ENCODE data around the gene CARD11.

GRCh38 chr7:3074459-3074821, 30.8 kb upstream of the CARD11 start:
- TF ChIP-seq CTCF (conservative IDR thresholded peaks at IDR 0.05; ENCODE audit: low read length) (no peak), EZH2phosphoT487 (IDR thresholded peaks at IDR 0.05; ENCODE audit: borderline replicate concordance) (no peak)
